GM21528 (cell line): ENCODE data around the gene TAF10.

Experiments used
- ATAC-seq: cut with Tn5 transposase; IDR thresholded peaks from one replicate; pipeline ENCODE4 v1.9.1; 2021; ENCODE audit warnings: mild to moderate bottlenecking, moderate library complexity; ENCODE audit not compliant: unreplicated experiment, low FRiP score

TAF10 gene

GRCh38 chr11:6612213-6613041 lies at the start of gene TAF10:
Gene TAF10, minus strand, starts transcription at chr11:6612216. Its CDS starts 27 bp downstream, at chr11:6612189.
- peak; percentile 92 for ATAC-seq

- no peak for ATAC-seq
Measured at GRCh38 chr11:6660712-6661111, 48.7 kb upstream of the TAF10 start.

GRCh38 chr11:6658647-6659046 lies 46.6 kb upstream of the TAF10 start:
- ATAC-seq: no peak

GRCh38 chr11:6657346-6657745 lies 45.3 kb upstream of the TAF10 start:
- ATAC-seq: no peak

GRCh38 chr11:6656936-6657335 lies 44.9 kb upstream of the TAF10 start:
- ATAC-seq: no peak

GRCh38 chr11:6656584-6656915 lies 44.5 kb upstream of the TAF10 start:
- no peak for ATAC-seq

GRCh38 chr11:6655790-6656583 lies 44.0 kb upstream of the TAF10 start, which contains the start of gene DCHS1:
Gene DCHS1, minus strand, starts transcription at chr11:6655809. Its CDS starts 14,196 bp downstream, at chr11:6641613.
- ATAC-seq: no peak

- no peak for ATAC-seq
Measured at GRCh38 chr11:6655020-6655789, 43.2 kb upstream of the TAF10 start.

GRCh38 chr11:6654281-6655019 lies 42.4 kb upstream of the TAF10 start:
- ATAC-seq: no peak

GRCh38 chr11:6653656-6654055 lies 41.6 kb upstream of the TAF10 start:
- ATAC-seq: no peak

- no peak for ATAC-seq
Measured at GRCh38 chr11:6653097-6653496, 41.1 kb upstream of the TAF10 start.

GRCh38 chr11:6652182-6652581 lies 40.2 kb upstream of the TAF10 start:
- no peak for ATAC-seq

GRCh38 chr11:6650980-6651379 lies 39.0 kb upstream of the TAF10 start:
- ATAC-seq: no peak

GRCh38 chr11:6650104-6650503 lies 38.1 kb upstream of the TAF10 start:
- no peak for ATAC-seq

- no peak for ATAC-seq
Measured at GRCh38 chr11:6648501-6648900, 36.5 kb upstream of the TAF10 start.

GRCh38 chr11:6647836-6648235 lies 35.8 kb upstream of the TAF10 start:
- no peak for ATAC-seq

- peak; percentile 89 for ATAC-seq
Measured at GRCh38 chr11:6646918-6647679, 35.1 kb upstream of the TAF10 start.

- peak; percentile 16 for ATAC-seq
Measured at GRCh38 chr11:6646576-6646917, 34.5 kb upstream of the TAF10 start.

- no peak for ATAC-seq
Measured at GRCh38 chr11:6646071-6646470, 34.1 kb upstream of the TAF10 start.

GRCh38 chr11:6642957-6643356 lies 30.9 kb upstream of the TAF10 start:
- ATAC-seq: no peak
